OCI-LY3 (cell line): ENCODE results near the gene KBTBD4.

Source experiments
- H2AFZ ChIP-seq: fragments of 200-600, 300-600 bp; shearing (Covaris generic); 2 replicates; pipeline ENCODE4 v1.6.0; 2014; ENCODE audit warnings: antibody characterized with exemption, low read depth, low read length
- H3K27ac ChIP-seq: fragments of 200-600, 300-600 bp; sonication (generic); 2 replicates; pipeline ENCODE4 v1.5.1; 2014; ENCODE audit warnings: mild to moderate bottlenecking, low read length, moderate library complexity, mixed read lengths
- H3K27me3 ChIP-seq: fragments of 200-600, 300-600 bp; sonication (generic); 2 replicates; pipeline ENCODE4 v1.6.1; 2014; ENCODE audit warnings: low read depth, low read length, mixed read lengths
- H3K36me3 ChIP-seq: fragments of 200-600, 300-600 bp; sonication (generic); replicated peaks from 2 replicates; pipeline ENCODE3; 2014; ENCODE audit warnings: low read depth, low read length, mixed read lengths
- H3K4me1 ChIP-seq: fragments of 300-600, 200-600 bp; sonication (generic); 2 replicates; pipeline ENCODE4 v1.6.1; 2014; ENCODE audit warnings: low read length, mixed read lengths
- H3K4me2 ChIP-seq: fragments of 200-600, 300-600 bp; sonication (generic); 2 replicates; pipeline ENCODE4 v1.6.1; 2014; ENCODE audit warnings: low read length, mixed read lengths
- H3K4me3 ChIP-seq: fragments of 300-600, 200-600 bp; sonication (generic); 2 replicates; pipeline ENCODE4 v1.5.1; 2014; ENCODE audit warnings: antibody characterized with exemption, mild to moderate bottlenecking, low read length, moderate library complexity
- H3K79me2 ChIP-seq: fragments of 300-600, 200-600 bp; shearing (Covaris generic); 2 replicates; pipeline ENCODE4 v1.6.1; 2014; ENCODE audit warnings: mild to moderate bottlenecking, low read length, mixed read lengths
- H3K9ac ChIP-seq: fragments of 300-600, 200-600 bp; shearing (Covaris generic); 2 replicates; pipeline ENCODE4 v1.6.0; 2014; ENCODE audit warnings: mild to moderate bottlenecking, low read length, moderate library complexity
- H3K9me3 ChIP-seq: fragments of 200-600, 300-600 bp; shearing (Covaris generic); 2 replicates; pipeline ENCODE4 v1.6.1; 2014; ENCODE audit warnings: low read length, mixed read lengths; ENCODE audit not compliant: insufficient read depth
- H4K20me1 ChIP-seq: fragments of 200-600, 300-600 bp; sonication (generic); 2 replicates; pipeline ENCODE4 v1.6.1; 2016; ENCODE audit warnings: low read length, mixed read lengths; ENCODE audit not compliant: insufficient read depth
- EZH2phosphoT487 ChIP-seq: fragments of 200-600 bp; shearing (Covaris generic); IDR thresholded peaks from 2 replicates; pipeline ENCODE4 v1.6.1; 2018; ENCODE audit warnings: antibody characterized with exemption, mixed run types, low read depth
- TF ChIP-seq, protein P1 (sequence below): fragments of 200-600, 300-600 bp; sonication (generic); IDR thresholded peaks from 2 replicates; pipeline ENCODE4 v1.5.1; 2014; ENCODE audit warnings: antibody characterized with exemption, low read length, low read depth

The KBTBD4 gene

GRCh38 chr11:47603295-47603694 is 24.5 kb upstream of the KBTBD4 start:
- Histone ChIP-seq H3K9ac (no peak overlapping the region), H2AFZ (no peak overlapping the region), H3K4me3 (no peak overlapping the region), H3K27ac (no peak overlapping the region), H3K27me3 (no peaks in the 10 kb centered on the region), H4K20me1 (no peaks in the 10 kb centered on the region), H3K4me2 (no peak overlapping the region), H3K36me3 (no peaks in the 10 kb centered on the region), H3K4me1 (no peaks in the 10 kb centered on the region), H3K79me2 (no peaks in the 10 kb centered on the region), H3K9me3 (no peaks in the 10 kb centered on the region)
- TF ChIP-seq EZH2phosphoT487, result no peak
- TF ChIP-seq, protein P1, sequence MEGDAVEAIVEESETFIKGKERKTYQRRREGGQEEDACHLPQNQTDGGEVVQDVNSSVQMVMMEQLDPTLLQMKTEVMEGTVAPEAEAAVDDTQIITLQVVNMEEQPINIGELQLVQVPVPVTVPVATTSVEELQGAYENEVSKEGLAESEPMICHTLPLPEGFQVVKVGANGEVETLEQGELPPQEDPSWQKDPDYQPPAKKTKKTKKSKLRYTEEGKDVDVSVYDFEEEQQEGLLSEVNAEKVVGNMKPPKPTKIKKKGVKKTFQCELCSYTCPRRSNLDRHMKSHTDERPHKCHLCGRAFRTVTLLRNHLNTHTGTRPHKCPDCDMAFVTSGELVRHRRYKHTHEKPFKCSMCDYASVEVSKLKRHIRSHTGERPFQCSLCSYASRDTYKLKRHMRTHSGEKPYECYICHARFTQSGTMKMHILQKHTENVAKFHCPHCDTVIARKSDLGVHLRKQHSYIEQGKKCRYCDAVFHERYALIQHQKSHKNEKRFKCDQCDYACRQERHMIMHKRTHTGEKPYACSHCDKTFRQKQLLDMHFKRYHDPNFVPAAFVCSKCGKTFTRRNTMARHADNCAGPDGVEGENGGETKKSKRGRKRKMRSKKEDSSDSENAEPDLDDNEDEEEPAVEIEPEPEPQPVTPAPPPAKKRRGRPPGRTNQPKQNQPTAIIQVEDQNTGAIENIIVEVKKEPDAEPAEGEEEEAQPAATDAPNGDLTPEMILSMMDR, result no peak

DNA sequence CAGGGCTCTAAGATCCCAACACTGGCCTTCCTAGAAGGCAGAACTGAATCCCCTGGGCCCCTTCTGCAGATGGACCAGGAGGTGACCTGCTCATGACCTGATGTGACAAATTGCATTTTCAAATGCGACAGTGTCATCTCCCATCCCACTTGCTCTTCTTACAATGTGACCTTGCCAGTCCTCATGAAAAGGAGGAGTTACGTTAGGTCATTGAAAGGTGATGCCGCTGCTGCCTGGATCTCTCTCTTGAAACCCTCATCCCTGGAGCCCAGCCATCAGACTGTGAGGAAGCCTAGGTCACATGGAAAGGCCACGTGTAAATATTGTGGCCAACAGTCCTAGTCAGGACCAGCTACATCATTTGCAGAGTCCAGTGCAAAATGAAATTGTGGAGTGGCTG is 21.1 kb upstream of the KBTBD4 start:
- Histone ChIP-seq H3K79me2 (no peaks in the 10 kb centered on the region), H3K4me3 (no peak overlapping the region), H4K20me1 (no peaks in the 10 kb centered on the region), H3K27me3 (no peaks in the 10 kb centered on the region), H3K4me1 (no peaks in the 10 kb centered on the region), H3K4me2 (no peak overlapping the region), H3K27ac (no peak overlapping the region), H3K9ac (no peak overlapping the region), H3K36me3 (no peaks in the 10 kb centered on the region), H2AFZ (no peak overlapping the region), H3K9me3 (no peaks in the 10 kb centered on the region)
- TF ChIP-seq EZH2phosphoT487, result no peak
- TF ChIP-seq, protein P1, result no peak

- Histone ChIP-seq H3K79me2 (no peaks in the 10 kb centered on the region), H4K20me1 (no peaks in the 10 kb centered on the region), H3K27ac (no peak overlapping the region), H2AFZ (no peak overlapping the region), H3K36me3 (no peaks in the 10 kb centered on the region), H3K9ac (no peak overlapping the region), H3K4me2 (no peak overlapping the region), H3K4me1 (no peaks in the 10 kb centered on the region), H3K27me3 (no peaks in the 10 kb centered on the region), H3K4me3 (no peak overlapping the region), H3K9me3 (no peaks in the 10 kb centered on the region)
- TF ChIP-seq, protein P1, result no peak
These were observed 17.2 kb upstream of the KBTBD4 start for GRCh38 chr11:47595967-47596366.

- H3K4me2 ChIP-seq, result no peak overlapping the region
- H3K9ac ChIP-seq, result no peak overlapping the region
- H3K4me1 ChIP-seq, result no peaks in the 10 kb centered on the region
- no peaks in the 10 kb centered on the region for H3K9me3 ChIP-seq
- H3K79me2 ChIP-seq, result no peaks in the 10 kb centered on the region
- TF ChIP-seq, protein P1, result no peak
- TF ChIP-seq EZH2phosphoT487, result no peak
- H3K27me3 ChIP-seq, result no peaks in the 10 kb centered on the region
- no peaks in the 10 kb centered on the region for H3K36me3 ChIP-seq
- H4K20me1 ChIP-seq, result no peaks in the 10 kb centered on the region
- H3K27ac ChIP-seq, result no peak overlapping the region
- H2AFZ ChIP-seq, result no peak overlapping the region
- H3K4me3 ChIP-seq, result no peak overlapping the region
These were observed 16.3 kb upstream of the KBTBD4 start for GRCh38 chr11:47595029-47595428.
